GM21737 (cell line): Measurements from ENCODE around the gene TRIM47.

Source experiments
- ATAC-seq: cut with Tn5 transposase; IDR thresholded peaks from one replicate; pipeline ENCODE4 v1.9.1; 2021; ENCODE audit warnings: mild to moderate bottlenecking, moderate library complexity; ENCODE audit not compliant: unreplicated experiment

TRIM47 gene

DNA sequence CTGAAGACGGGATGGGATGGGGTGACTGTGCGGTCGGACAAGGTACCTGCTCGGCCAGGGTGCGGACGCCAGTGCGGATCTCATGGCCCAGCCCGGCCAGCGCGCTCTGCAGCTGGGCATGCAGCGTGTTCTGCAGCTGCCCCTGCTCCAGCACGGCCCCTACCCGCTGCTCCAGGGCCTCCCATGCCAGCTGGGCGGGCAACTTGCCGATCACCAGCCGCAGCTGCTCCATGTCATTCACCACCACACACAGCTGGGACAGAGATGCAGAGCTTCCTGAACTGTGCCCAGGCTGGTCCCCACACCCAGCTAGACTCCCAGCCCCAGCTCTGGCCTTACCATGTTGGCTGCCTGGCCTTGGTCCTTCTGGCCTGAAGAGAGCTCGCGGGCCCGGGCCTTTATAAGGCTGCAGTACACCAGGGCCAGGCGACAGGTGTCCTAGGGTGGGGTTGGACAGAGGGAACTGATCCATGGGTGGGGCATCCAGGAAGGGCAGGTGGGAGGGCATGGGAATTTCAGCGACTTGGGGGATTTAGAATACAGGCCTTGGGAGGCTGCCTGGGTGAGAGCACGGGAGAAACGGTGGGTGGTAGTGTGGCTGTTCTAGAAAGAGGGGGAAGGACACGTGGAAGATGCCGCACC lies 44.0 kb downstream of the TRIM47 start:
- no peak for ATAC-seq

DNA sequence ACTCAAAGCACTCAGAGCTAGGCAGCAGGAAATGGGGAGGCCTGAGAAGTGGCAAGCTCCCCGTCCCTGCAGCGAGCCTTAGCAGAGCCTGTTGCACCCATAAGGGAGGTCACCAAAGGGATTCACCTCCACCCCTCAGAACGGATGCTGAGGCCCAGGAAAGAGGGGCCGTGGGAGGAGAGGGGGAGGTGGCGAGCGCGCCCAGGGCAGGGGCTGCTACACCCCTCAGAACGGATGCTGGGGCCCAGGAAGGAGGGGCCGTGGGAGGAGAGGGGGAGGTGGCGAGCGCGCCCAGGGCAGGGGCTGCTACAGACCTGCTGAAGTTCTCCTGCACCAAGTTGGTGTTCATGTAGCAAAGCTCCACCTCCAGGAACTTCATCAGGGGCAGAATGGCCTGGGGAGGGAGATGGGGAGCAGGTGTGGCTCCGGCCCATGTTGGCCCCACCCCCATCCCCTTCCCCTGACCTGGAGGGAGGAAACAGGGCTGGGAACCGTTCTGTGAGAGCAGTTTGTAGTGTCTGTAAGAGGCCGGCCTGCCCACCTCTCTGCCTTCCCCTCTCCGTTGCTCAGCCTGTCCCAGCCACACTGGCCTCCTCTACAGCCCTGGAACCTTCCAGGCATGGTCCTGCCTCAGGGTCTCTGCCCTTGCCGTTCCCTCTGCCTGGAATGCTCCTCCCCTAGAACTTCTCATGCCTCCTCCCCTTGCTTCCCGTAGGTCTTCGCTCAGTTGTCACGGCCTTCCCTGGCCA lies 45.6 kb downstream of the TRIM47 start:
- no peak for ATAC-seq

DNA sequence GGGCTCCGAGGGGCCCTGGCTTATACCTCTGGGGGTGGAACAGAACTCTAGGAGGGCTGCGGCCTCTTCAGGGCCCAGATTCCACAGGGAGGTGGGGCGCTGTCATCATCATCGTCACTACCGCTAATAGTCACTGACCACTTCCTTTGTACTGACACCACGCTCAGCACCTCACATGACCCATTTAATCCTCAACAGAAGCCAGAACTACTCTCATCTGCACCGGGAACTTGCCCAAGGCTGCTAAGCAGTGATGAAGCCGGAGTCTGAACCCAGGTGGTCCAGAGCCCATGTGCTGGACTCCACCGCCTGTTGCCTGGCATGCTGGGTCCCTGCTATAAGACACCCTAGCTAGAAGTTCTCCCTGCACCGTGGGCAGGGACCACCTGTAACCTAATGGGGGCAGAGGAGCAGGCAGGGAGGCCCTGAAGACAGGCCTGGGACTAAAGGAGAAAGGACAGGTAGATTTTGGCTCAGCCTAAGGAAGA lies 46.2 kb downstream of the TRIM47 start:
- ATAC-seq = no peak

DNA sequence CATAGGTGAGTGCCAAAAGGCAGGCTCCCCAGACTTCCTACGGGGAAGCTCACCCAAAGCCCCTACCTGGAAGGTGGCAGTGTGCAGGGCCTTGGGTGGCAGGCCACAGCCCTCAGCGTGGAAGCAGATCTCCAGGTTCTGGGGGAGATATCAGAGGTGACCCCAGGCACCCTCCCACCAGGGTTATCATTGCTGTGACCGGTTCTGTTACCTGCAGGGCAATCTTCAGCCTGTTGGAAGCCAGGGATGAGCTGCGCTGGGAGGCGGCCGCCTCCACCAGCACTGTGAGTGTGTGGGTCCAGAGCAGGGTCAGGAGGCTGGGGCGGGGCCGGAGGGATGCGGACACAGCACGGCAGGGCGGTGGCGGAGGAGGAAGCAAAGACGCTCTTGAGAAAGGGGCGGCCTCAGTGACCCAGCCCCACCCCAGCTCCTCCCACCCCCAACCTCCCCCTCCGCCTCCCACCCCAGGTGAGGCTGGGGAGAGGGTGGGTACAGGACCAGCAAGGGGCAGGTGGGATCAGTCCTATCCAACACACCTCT lies 47.3 kb downstream of the TRIM47 start:
- no peak for ATAC-seq

DNA sequence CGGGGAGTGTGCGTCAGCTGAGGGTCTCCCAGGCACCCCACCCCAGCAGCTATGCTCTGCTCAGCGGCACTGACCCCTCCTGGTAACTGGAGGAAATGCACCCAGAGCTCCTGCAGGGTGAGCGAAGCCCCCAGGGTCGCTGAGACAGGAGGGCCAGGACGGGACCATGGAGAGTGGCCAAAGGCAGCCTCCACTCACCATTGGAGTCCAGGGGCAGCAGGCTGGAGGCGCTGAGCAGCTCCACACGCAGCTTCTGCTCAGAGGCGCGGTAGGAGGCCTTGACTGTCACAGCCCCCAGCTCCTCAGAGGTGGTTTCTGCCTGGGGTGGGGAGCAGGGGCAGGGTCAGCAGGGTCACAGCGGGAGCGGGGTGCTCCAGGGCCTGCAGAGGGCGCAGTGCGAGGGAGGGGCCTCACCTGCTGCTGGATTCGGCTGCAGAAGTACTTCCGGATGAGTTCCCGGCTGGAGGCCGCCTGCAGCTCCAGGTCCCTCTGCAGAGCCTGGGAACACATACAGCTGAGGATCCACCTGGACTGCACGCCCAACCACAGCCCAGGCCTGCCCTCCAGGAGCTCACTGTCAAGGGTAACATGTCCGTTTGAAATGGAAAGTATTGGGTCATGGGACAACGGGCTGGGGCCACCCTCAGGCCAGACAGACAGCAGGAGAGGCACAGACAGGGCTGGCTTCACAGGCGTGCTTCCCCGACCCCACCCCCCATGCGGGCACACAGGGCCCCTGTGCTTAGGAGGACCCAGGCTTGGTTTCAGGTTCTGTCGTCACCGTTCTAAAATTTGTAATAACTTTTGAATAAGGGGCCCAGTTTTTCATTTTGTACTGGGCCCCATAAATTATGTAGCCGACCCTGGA lies 48.0 kb downstream of the TRIM47 start:
- ATAC-seq = no peak

DNA sequence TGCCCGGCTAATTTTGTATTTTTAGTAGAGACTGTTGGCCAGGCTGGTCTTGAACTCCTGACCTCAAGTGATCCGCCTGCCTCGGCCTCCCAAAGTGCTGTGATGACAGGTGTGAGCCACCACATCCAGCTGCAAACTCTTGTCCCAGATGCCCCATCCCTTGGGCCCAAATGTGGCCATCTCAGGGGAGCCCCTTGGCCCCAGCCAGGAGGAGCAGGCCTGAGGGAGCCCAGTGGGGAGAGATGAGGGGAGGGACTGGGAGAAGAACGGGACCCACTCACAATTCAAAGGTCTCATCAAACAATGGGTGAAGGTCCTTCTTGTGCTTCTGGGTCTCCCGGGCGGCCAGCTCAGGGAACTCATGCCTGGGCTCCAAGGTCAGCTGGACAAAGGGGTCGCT lies 48.6 kb downstream of the TRIM47 start:
- ATAC-seq = no peak

DNA sequence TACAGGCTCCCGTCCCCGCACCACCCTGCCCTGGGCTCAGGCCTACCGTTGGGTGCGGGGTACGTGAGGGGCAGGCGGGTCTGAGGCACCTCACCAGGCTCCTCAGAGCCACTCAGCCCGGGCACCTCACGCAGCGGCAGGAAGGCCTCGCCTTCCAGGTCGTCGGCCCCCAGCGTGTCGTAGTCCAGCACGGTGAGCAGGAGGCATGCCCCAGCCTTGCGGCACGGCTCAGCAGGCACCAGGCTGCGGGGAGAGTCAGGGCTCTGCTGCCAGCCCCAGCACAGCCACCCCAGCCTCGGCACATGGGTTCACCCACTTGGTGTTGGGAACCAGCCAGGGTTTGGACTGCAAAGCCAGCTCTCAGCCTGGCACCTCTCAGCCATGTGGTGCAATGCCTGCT lies 49.6 kb downstream of the TRIM47 start:
- no peak for ATAC-seq

DNA sequence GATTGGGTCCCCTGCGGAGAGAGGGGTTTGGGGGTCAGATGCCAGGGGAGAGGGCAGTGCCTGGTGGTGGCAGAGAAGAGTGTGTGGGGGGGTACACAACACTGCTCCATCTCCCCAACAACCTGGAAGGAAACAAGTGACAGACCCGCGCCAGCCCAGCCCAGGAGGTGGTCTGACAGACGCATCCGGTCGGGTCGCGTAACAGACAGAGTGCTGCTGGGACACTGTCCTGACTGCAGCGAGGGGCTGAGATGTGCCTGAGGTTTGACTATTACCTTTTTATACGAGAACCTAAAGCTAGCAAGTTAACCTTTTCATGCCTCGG lies 50.3 kb downstream of the TRIM47 start:
- ATAC-seq = no peak

DNA sequence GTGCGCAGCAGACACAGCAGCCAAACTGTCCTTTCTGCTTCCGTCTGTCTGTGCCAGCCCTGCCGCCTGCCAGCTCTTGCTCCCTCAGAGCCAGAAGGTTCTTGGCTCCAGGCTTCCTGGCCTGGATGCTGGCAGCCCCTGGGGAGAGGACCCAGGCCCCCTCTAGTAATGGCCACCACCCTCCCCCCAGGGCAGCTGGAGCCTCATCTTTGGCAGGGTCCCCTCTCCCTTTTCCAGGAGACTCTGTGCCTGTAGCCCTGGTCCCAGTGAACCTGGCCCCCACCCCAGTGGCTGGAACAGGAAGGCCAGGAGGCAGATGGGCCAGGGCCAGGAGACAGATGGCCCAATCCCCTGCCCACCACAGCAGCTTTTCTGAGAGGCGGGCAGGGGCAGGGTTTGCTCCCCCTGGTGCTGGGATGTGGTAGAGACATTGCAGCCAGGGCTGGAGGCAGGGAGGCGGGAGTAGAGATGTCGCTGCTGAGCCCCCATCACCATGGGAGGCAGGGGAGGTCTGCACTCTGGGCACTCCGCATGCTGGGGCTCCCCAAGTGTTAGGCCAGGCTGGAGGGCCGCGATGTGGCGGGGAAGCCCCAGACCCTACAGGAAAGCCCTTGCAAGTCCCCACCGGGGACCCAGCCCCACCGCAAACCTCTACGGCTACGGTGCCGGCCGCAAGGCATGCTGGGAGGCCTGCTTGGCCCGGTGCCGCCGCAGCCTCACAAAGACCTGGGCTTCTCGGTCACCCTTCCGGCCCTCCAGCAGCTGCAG lies 50.9 kb downstream of the TRIM47 start:
- no peak for ATAC-seq

DNA sequence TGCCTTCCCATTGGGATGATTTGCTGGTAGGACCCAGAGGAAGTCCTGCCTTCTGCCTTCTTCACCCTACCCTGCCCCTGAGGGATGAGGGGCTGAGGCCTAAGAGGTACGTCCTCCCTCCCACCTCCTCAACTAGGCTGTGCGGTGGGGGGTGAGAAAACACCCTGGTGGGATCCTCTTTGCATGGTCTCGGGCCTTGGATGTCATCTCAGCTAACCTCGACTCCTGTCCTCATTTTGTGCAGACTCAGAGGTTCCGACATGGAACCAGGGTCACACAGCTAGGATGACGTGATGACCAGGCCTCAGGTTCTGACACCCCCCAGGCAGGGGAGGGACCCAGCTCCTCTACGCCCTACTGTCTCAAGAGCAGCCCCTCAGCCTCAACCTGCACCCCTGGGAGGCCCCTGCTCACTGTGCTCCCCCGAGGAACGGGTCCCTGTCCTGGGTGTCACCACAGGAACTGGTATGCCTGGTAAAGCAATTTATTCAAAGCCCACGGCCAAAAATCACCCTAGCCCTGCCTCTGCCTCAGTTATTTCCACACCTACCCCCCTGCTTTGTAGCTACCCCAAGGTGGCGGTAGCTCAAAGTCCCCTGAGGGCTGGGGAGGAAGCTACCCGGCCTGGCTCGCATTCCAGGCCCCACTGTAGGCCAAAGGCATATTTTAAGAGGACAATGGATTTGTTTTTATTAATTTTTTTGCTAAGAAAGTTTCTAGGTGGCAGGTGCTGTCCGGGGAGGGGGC lies 51.6 kb downstream of the TRIM47 start:
- no peak for ATAC-seq

DNA sequence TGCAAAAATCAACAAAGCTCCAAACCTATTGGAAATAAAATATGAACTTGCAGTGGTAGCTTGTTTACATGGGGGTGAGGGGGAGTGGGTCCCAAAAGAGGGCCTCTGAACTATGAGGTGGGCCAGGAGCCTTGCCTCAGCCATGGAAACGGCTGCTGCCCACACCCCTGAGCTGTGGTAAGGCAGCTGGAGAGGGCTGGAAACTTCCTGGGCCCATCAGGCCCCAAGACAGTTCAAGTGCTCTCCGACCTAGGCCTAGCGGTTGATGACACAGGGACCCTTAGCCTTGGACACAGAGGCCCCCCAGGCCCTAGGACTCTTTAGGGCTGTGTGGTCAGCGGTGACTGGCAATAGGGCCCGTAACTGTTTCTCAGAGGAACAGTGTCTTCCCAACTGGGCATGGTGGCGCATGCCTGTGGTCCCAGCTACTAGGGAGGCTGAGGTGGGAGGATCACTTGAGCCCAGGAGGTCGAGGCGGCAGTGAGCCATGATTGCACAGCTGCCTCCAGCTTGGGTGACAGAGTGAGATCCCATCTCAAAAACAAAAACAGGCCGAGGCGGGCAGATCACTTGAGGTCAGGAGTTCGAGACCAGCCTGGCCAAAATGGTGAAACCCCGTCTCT lies 52.5 kb downstream of the TRIM47 start:
- ATAC-seq = no peak

DNA sequence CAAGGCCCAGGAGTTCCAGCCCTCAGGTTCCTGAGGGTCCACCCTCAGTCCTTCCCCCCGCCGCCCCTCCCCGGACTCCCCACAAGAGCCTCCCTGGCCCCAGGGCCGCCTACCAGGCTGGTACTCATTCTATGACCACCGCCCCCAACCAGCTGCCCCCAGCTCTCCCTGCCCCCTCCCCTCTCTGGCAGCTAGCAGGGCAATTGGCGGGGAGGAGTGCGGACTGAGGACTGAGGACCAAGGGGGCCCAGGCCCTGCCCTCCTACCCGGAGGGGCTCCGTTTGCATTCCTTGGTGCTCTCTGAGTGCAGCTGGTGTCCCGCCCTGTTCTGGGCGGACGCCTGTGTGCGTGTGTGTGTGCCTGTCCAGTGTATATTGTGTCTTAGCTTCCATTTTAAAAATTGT lies 53.2 kb downstream of the TRIM47 start:
- ATAC-seq = no peak

DNA sequence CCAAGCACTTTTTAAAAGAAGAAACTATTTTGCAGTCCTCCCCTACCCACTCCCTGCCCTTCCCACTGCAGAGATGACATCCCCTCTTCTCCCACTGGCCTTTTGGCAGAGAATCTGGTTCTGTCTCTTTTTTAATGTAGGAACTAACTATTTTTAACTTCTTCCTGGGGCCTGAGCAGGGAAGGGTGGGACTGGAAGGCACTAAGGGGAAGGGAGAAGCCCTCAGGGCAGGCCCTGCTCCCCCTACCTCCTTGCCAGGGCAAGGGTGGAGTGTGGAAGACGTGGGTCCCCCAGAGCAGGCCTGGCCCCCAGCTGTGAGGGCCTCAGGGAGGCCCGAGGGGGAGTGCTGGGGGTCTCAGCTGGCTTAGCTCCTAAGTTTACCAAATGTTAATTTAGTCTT lies 53.7 kb downstream of the TRIM47 start:
- no peak for ATAC-seq
